PFSK-1 (cell line): Measurements from ENCODE around the gene PILRA.

ENCODE experiments used
- SIN3A ChIP-seq: IDR thresholded peaks from 2 replicates; pipeline ENCODE4 v1.6.1; 2012; ENCODE audit warnings: mild to moderate bottlenecking, low read length, moderate library complexity, borderline replicate concordance; ENCODE audit not compliant: insufficient read depth
- TAF1 ChIP-seq: IDR thresholded peaks from 2 replicates; pipeline ENCODE4 v1.6.1; 2012; ENCODE audit warnings: low read length, control low read depth, borderline replicate concordance; ENCODE audit not compliant: insufficient read depth
- TF ChIP-seq, protein P1 (sequence below), 2 experiments: IDR thresholded peaks; 2 replicates each; pipeline versions ENCODE4 v1.6.1 to v1.8.0; 2011 to 2012; ENCODE audit warnings: low read depth in 2 of 2, low read length in 2 of 2, control low read depth in 1 of 2, inconsistent platforms in 1 of 2, mild to moderate bottlenecking in 1 of 2, moderate library complexity in 1 of 2; ENCODE audit not compliant: insufficient read depth in 1 of 2

DNA sequence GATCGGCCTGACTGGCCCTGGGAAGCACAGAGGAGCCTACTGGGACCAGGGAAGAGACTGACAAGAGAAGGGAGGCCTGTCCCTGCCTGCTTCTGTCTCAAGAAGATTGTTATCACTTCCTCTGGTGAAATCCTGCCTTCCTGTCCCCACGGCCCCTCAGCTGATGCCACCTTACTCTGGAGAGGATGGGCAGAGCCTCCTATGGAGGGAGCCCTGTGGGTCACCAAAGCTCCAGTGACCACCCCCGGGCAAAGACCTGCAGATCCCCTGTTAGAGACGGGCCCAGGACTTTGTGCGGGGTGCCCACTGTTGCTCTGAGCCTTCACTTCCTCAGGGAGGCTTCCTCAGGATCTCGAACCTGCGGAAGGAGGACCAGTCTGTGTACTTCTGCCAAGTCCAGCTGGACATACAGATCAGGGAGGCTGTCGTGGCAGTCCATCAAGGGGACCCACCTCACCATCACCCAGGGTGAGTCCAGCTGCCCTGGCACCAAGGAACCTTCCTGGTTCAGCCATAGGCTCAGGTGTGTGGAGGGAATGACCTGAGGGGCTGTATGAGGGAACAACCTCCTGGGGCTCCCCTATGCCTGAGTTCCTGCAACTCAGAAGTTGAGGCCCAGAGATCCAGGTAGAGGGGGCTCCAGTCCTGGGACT, 16.7 kb upstream of the PILRA start:
- no peak for TF ChIP-seq TAF1
- TF ChIP-seq, protein P1, sequence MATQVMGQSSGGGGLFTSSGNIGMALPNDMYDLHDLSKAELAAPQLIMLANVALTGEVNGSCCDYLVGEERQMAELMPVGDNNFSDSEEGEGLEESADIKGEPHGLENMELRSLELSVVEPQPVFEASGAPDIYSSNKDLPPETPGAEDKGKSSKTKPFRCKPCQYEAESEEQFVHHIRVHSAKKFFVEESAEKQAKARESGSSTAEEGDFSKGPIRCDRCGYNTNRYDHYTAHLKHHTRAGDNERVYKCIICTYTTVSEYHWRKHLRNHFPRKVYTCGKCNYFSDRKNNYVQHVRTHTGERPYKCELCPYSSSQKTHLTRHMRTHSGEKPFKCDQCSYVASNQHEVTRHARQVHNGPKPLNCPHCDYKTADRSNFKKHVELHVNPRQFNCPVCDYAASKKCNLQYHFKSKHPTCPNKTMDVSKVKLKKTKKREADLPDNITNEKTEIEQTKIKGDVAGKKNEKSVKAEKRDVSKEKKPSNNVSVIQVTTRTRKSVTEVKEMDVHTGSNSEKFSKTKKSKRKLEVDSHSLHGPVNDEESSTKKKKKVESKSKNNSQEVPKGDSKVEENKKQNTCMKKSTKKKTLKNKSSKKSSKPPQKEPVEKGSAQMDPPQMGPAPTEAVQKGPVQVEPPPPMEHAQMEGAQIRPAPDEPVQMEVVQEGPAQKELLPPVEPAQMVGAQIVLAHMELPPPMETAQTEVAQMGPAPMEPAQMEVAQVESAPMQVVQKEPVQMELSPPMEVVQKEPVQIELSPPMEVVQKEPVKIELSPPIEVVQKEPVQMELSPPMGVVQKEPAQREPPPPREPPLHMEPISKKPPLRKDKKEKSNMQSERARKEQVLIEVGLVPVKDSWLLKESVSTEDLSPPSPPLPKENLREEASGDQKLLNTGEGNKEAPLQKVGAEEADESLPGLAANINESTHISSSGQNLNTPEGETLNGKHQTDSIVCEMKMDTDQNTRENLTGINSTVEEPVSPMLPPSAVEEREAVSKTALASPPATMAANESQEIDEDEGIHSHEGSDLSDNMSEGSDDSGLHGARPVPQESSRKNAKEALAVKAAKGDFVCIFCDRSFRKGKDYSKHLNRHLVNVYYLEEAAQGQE (IDR thresholded peaks at IDR 0.05; ENCODE audit: insufficient read depth in 1 of 2, low read depth in 2 of 2, low read length in 2 of 2) = no peak
- no peak for TF ChIP-seq SIN3A
